OCI-LY7 (cell line): Measurements from ENCODE around the gene LUC7L3. TPM values are rescaled to one million over a fixed set of nuclear protein-coding genes. Genes with fewer than 3 reads are reported as not detected.
A peak's percentile ranks its signal among the peaks of the same experiment; 100 is the strongest.

ENCODE experiments used
- BruUV-seq: library from RNA; stranded (reverse); fragments of 400-500 nt; replicated peaks from 2 replicates; lab custom pipeline; 2021; lab: Mats Ljungman, UMichigan
- CTCF ChIA-PET: fragments of 300-600 bp; sonication (Branson Sonifier 250); formaldehyde crosslinking; loops from one replicate; lab custom pipeline; 2022; ENCODE audit warnings: antibody characterized with exemption; ENCODE audit not compliant: unreplicated experiment; lab: Charles Lee
- POLR2A ChIA-PET: fragments of 300-600 bp; sonication (Branson Sonifier 250); formaldehyde crosslinking; loops from one replicate; lab custom pipeline; 2022; ENCODE audit warnings: antibody characterized with exemption; lab: Charles Lee
- DNase-seq: peaks from one replicate; pipeline ENCODE4 v3.0.0-alpha.2; 2015; ENCODE audit warnings: low spot score
- H2AFZ ChIP-seq: fragments of 200-600 bp; sonication (generic), shearing (Covaris generic); 2 replicates; pipeline ENCODE4 v1.6.1; 2014; ENCODE audit warnings: mild to moderate bottlenecking, antibody characterized with exemption, low read length, moderate library complexity
- H3K27ac ChIP-seq: fragments of 200-600 bp; sonication (generic); 2 replicates; pipeline ENCODE4 v1.5.1; 2014; ENCODE audit warnings: mixed run types, low read depth, mild to moderate bottlenecking, moderate library complexity, low read length, inconsistent platforms; ENCODE audit not compliant: poor library complexity, severe bottlenecking
- H3K36me3 ChIP-seq: fragments of 200-600 bp; sonication (generic); 2 replicates; pipeline ENCODE4 v1.6.1; 2014; ENCODE audit warnings: mild to moderate bottlenecking, antibody characterized with exemption, low read length, moderate library complexity, mixed read lengths; ENCODE audit not compliant: insufficient read depth
- H3K4me1 ChIP-seq: fragments of 200-600 bp; sonication (generic); 2 replicates; pipeline ENCODE4 v1.5.1; 2014; ENCODE audit warnings: mild to moderate bottlenecking, low read length; ENCODE audit not compliant: insufficient read depth, poor library complexity, severe bottlenecking
- H3K4me2 ChIP-seq: fragments of 200-600 bp; sonication (generic); 2 replicates; pipeline ENCODE4 v1.6.1; 2014; ENCODE audit warnings: mild to moderate bottlenecking, low read length
- H3K4me3 ChIP-seq: fragments of 200-600 bp; sonication (generic); 2 replicates; pipeline ENCODE4 v1.5.1; 2014; ENCODE audit warnings: mild to moderate bottlenecking, low read depth, low read length; ENCODE audit not compliant: poor library complexity, severe bottlenecking
- H3K79me2 ChIP-seq: fragments of 200-600 bp; sonication (generic); 2 replicates; pipeline ENCODE4 v1.6.1; 2016; ENCODE audit warnings: low read depth, mild to moderate bottlenecking, low read length, moderate library complexity, mixed read lengths; ENCODE audit not compliant: insufficient read depth
- H3K9me2 ChIP-seq: fragments of 200-600 bp; sonication (generic); 2 replicates; pipeline ENCODE4 v1.6.1; 2016; ENCODE audit warnings: mild to moderate bottlenecking, low read length, mixed read lengths; ENCODE audit not compliant: insufficient read depth
- H3K9me3 ChIP-seq: fragments of 200-600 bp; sonication (generic); 2 replicates; pipeline ENCODE4 v1.6.1; 2014; ENCODE audit warnings: mild to moderate bottlenecking, mixed run types, low read length, mixed read lengths
- H4K20me1 ChIP-seq: fragments of 200-600 bp; sonication (generic); 2 replicates; pipeline ENCODE4 v1.6.1; 2014; ENCODE audit warnings: mild to moderate bottlenecking, antibody characterized with exemption, low read length, moderate library complexity, mixed read lengths; ENCODE audit not compliant: insufficient read depth
- CTCF ChIP-seq: fragments of 200-600 bp; sonication (generic); conservative IDR thresholded peaks from 2 replicates; pipeline ENCODE4 v1.5.1; 2014; ENCODE audit warnings: mild to moderate bottlenecking, antibody characterized with exemption, low read length, moderate library complexity, mixed read lengths
- EZH2phosphoT487 ChIP-seq: fragments of 200-600 bp; sonication (generic); IDR thresholded peaks from 2 replicates; pipeline ENCODE4 v1.6.1; 2018; ENCODE audit warnings: low read depth, borderline replicate concordance, mild to moderate bottlenecking, mixed run types, antibody characterized with exemption, low read length, moderate library complexity, mixed read lengths
- intact Hi-C: fragments of 100-400 bp; cut with micrococcal nuclease; formaldehyde crosslinking; loops from one replicate; pipeline ENCODE4 v1.10.0; 2022; ENCODE audit not compliant: unreplicated experiment
- total RNA-seq, 2 experiments: library from RNA; depleted of rRNA in 1 of 2; stranded (reverse); fragments of >200 nt in 1 of 2; shearing (Covaris generic) in 1 of 2; gene quantifications; 2 replicates each; pipeline ENCODE4 v1.2.3, GENCODE V29; 2014 to 2022

The LUC7L3 gene
- total RNA-seq, 2 experiments from 2014 or later, result 109 to 190 TPM

DNA sequence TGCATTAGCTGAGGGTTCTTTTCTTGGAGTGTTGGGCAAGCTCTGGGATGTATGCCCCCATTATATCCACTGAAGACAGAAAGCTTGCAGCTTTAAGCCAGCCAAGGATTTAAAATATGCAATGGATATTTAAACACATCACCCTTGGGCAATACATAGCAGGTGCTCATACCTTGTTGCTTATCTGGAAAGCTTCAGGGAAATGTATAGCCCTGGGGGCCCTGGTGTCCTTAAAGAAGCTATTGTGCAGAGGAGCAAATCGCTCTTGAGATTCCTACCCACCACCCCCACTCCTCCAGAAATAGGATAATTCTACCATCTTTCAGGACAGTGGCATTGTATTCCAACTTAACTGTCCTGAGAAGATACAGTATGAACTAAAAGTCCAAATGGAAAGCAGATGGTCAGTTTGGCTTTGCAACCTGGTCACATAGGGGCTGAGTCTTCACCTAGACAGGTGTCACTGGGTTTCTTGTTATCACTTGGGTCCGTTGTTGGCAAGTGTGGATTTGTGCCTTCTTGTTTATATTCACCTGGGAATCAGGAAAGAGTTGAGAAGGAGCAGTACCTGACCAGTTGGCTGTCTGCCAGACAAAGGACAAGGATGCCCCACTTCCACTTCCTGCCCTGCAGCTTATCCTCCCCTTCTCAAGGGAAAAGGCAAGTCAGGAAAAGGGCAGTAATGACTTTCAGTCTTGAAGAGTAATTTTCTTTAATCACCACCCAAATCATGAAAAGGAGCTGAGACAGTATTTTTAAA lies 44.5 kb downstream of the LUC7L3 start:
- Histone ChIP-seq H4K20me1 (no peaks in the 10 kb centered on the region), H3K4me2 (peak overlapping the region; percentile 57; the same call in 1 of the 2 replicates), H3K4me3 (no peak overlapping the region), H3K9me2 (no peaks in the 10 kb centered on the region), H3K9me3 (no peaks in the 10 kb centered on the region), H3K27ac (no peak overlapping the region), H3K4me1 (peaks cover 36% of the 10 kb centered on the region), H2AFZ (peak overlapping the region; percentile 80; the same call in 1 of the 2 replicates), H3K36me3 (no peaks in the 10 kb centered on the region), H3K79me2 (no peaks in the 10 kb centered on the region)
- BruUV-seq, result no TSS peak
- POLR2A ChIA-PET, result interaction anchor here (0.6 to 1.8 kb wide), 5 partner anchors 9 to 65 kb away, joined by 4 to 9 read pairs (median 4); no protein-coding TSS in a partner anchor
- TF ChIP-seq CTCF (no peak), EZH2phosphoT487 (no peak)
- CTCF ChIA-PET, result interaction anchor here (1.5 kb wide), 1 partner anchor 78 kb away, joined by 5 read pairs; no protein-coding TSS in a partner anchor
- intact Hi-C loops, result loop anchor here (10.0 kb wide), 1 partner anchor 219 kb away; the partner anchor contains the start of gene SPATA20
- DNase-seq, result no peak

GRCh38 chr17:50764734-50765149 lies 45.3 kb downstream of the LUC7L3 start:
- intact Hi-C loops, result loop anchor here (10.0 kb wide), 1 partner anchor 220 kb away; the partner anchor contains the start of gene SPATA20
- no peak for DNase-seq
- no TSS peak for BruUV-seq

More at GRCh38 chr17:50764734-50765149, 45.3 kb downstream of the LUC7L3 start:
- Histone ChIP-seq H3K36me3 (no peaks in the 10 kb centered on the region), H3K4me2 (peak overlapping the region; percentile 56), H3K9me3 (no peaks in the 10 kb centered on the region), H3K9me2 (no peaks in the 10 kb centered on the region), H2AFZ (peak overlapping the region; percentile 72; the same call in 1 of the 2 replicates), H3K4me3 (no peak overlapping the region), H3K4me1 (peaks cover 36% of the 10 kb centered on the region), H3K79me2 (no peaks in the 10 kb centered on the region), H3K27ac (no peak overlapping the region), H4K20me1 (no peaks in the 10 kb centered on the region)
- ChIA-PET POLR2A (interaction anchor here (1.2 to 1.7 kb wide), 2 partner anchors 8 to 20 kb away, joined by 3 to 4 read pairs; no protein-coding TSS in a partner anchor), CTCF (no interaction called here)
- TF ChIP-seq EZH2phosphoT487 (no peak), CTCF (no peak)
